Measurements from ENCODE around the gene TMEM59L.
A peak's percentile ranks its signal among the peaks of the same experiment; 100 is the strongest.
"Not testable (repeated sequence)": the region's sequence is repeated elsewhere in the genome, so short reads cannot be mapped to it uniquely, and the experiment has no call there.

Gene TMEM59L

DNA sequence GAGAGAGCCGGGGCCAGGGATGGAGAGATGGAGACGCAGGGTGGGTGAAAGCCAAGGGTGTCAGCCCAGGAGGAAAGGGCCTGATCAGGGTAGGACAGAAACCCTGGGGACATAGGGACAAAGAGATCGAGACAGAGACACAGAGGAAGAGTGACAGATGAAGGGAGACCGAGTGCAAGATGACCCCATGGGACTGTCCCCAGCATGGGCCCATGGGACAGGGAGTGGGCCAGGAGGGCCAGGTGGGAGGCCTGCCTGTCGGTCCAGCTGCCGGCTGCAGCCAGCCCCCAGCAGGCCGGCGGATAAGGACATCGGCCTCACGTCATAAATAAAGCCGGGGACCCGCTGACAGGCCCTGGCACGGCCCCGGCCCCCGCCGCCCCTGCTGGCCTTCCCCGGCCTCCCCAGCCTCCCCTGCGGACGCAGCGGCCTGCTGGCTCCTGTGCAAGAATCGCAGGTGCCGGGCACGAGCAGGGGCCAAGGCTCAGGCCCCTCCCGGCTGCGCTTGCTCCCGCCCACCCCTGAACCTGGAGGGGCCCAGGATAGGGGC, 17.8 kb upstream of the TMEM59L start:
- H3K4me3 ChIP-seq (ENCODE audit: low read depth, low read length): peak overlapping the region; percentile 42
- TF ChIP-seq, protein P1, sequence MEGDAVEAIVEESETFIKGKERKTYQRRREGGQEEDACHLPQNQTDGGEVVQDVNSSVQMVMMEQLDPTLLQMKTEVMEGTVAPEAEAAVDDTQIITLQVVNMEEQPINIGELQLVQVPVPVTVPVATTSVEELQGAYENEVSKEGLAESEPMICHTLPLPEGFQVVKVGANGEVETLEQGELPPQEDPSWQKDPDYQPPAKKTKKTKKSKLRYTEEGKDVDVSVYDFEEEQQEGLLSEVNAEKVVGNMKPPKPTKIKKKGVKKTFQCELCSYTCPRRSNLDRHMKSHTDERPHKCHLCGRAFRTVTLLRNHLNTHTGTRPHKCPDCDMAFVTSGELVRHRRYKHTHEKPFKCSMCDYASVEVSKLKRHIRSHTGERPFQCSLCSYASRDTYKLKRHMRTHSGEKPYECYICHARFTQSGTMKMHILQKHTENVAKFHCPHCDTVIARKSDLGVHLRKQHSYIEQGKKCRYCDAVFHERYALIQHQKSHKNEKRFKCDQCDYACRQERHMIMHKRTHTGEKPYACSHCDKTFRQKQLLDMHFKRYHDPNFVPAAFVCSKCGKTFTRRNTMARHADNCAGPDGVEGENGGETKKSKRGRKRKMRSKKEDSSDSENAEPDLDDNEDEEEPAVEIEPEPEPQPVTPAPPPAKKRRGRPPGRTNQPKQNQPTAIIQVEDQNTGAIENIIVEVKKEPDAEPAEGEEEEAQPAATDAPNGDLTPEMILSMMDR (IDR thresholded peaks at IDR 0.05; ENCODE audit: low read depth, low read length): no peak

DNA sequence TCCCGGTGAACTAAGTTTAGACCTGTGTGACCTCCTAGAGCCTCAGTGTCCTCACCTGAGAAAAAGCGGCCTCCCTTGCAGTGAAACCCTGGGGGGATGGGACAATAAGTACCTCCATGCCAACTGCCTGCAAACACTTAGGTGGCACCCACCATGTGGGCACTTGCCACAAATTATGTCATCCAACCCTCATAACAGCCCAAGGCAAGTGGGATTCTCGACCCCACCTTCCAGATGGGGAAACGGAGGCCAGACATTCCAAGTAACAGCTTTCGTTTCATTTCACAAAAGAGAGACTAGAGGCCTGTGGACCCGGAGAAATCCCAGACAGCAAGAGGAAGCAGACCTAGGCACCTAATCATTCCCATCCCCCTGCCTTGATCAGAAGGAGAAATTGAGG, 17.2 kb upstream of the TMEM59L start:
- TF ChIP-seq, protein P1 (IDR thresholded peaks at IDR 0.05; ENCODE audit: low read depth, low read length): no peak
- H3K4me3 ChIP-seq (ENCODE audit: low read depth, low read length): no peak overlapping the region

DNA sequence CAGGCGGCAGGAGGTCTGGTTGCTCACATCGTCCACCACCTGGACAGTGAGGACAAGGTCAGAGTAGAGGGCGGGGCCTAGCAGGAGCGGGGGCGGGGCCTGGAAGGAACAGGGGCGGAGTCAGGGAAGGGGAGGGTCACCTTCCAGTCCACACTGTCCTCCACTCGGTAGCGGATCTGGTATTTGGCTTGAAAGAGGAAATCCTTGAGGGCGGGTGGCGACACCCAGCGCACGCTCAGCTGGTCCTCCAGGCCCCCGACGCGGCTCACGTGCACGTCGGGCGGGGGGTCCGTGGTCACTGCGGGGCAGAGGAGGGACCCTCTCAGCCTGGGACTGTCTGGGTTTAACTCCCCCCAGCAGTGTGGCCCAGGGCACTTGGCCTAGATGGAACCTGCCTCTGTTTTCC, 15.9 kb upstream of the TMEM59L start:
- TF ChIP-seq, protein P1 (IDR thresholded peaks at IDR 0.05; ENCODE audit: low read depth, low read length): no peak
- H3K4me3 ChIP-seq (ENCODE audit: low read depth, low read length): no peak overlapping the region

DNA sequence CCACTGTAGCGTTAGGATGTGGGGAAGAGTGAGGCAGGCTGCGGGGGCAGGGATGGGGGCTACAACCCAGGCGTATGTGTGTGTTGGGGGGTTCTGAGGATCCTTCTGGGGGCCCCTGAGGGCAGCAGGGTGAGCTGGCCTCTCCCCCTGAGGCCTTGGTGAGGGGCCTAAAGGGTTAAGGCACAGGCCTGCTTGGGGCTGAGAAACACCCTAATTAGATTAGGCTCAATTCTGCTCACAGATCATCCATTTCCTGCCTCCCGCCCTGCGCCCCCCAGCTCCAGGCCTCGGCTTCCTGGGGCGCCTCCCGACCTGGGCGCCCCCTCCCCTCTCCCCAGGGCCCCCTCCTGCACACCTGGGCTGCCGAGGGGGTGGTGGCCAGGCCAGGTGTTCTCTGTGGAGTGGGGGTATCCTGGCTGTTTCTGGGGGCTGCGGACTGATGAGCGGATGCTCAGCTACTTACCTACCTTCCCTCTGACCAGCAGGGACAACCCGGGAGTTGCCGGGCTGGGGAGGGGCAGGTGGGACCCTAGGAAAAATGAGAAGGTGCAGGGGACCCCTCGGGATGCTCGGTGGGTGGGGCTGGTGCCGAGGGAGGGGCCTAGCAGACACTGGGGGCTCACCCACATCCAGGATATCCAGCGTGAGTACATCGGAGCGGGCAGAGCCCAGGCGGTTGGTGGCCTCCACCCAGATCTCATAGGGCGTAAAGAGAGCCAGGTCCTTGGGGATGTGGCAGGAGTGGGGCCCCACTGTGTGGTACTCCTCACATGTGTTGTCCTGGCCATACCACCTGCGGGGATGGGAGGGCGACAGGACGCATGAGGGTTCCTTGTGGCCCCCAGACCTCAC, 14.6 kb upstream of the TMEM59L start:
- TF ChIP-seq, protein P1 (IDR thresholded peaks at IDR 0.05; ENCODE audit: low read depth, low read length): no peak
- H3K4me3 ChIP-seq (ENCODE audit: low read depth, low read length): no peak overlapping the region

DNA sequence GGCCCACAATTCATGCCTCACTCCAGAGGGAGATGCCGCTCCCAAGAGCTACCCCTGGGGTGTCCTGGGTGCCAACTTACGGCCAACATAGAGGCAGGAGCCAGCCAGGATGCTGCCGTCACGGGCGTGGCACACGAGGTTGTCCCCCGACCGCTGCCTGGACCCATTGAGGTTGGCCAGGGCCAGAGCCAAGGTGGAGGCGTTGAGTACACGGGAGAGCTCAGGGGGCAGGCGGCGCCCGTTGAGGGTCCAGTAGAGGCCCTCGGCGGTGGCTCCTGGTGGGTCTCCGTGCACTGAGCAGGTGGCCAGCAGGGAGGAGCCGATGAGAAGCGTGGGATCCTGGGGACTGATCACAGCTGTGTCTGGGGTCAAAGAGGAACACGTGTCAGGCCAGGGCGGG, 13.2 kb upstream of the TMEM59L start:
- TF ChIP-seq, protein P1 (IDR thresholded peaks at IDR 0.05; ENCODE audit: low read depth, low read length): no peak
- no peak overlapping the region for H3K4me3 ChIP-seq (ENCODE audit: low read depth, low read length)

GRCh38 chr19:18600692-18601397, 11.8 kb upstream of the TMEM59L start:
- not testable (repeated sequence) for H3K4me3 ChIP-seq (ENCODE audit: low read depth, low read length)

GRCh38 chr19:18601875-18602274, 10.8 kb upstream of the TMEM59L start:
- H3K4me3 ChIP-seq (ENCODE audit: low read depth, low read length): no peak overlapping the region
- TF ChIP-seq, protein P1 (IDR thresholded peaks at IDR 0.05; ENCODE audit: low read depth, low read length): no peak

All from WI38 (cell line).